SK-N-SH (cell line): ENCODE results near the gene SRXN1. TPM values are rescaled to one million over a fixed set of nuclear protein-coding genes. Genes with fewer than 3 reads are reported as not detected.

ENCODE experiments used
- CTCF ChIA-PET: fragments of 300-600, 350-600 bp; formaldehyde crosslinking; extraction: SDS; loops from one replicate; lab custom pipeline; 2021; lab: Yijun Ruan, JAX
- POLR2A ChIA-PET: fragments of 350-600 bp; sonication (Branson Sonifier 250); formaldehyde crosslinking; extraction: SDS; loops from one replicate; lab custom pipeline; 2020; ENCODE audit warnings: antibody characterized with exemption, inconsistent platforms; lab: Yijun Ruan, JAX
- DNase-seq: peaks from one replicate; pipeline ENCODE4 v3.0.0; 2012
- H2AFZ ChIP-seq: fragments of 200-600 bp; sonication (generic); 2 replicates; pipeline ENCODE4 v1.8.1; 2016; ENCODE audit warnings: antibody characterized with exemption, mild to moderate bottlenecking, low read depth
- H3F3A ChIP-seq: fragments of 200-600 bp; sonication (generic); replicated peaks from 2 replicates; pipeline ENCODE3; 2016; ENCODE audit warnings: antibody characterized with exemption, mild to moderate bottlenecking; ENCODE audit not compliant: insufficient read depth
- H3K27ac ChIP-seq, 2 experiments: fragments of 200-500 bp in 1 of 2; fragments of 200-600 bp in 1 of 2; sonication (Bioruptor generic) in 1 of 2; sonication (generic), shearing (Covaris generic) in 1 of 2; 2 replicates each; pipeline versions ENCODE4 v1.5.1 to v1.6.1; 2014 to 2016; ENCODE audit warnings: low read depth in 2 of 2, inconsistent platforms in 1 of 2, low read length in 1 of 2, mild to moderate bottlenecking in 1 of 2, mixed read lengths in 1 of 2
- H3K27me3 ChIP-seq: fragments of 200-600 bp; sonication (generic), shearing (Covaris generic); 2 replicates; pipeline ENCODE4 v1.6.1; 2016; ENCODE audit warnings: mixed run types; ENCODE audit not compliant: insufficient read depth
- H3K36me3 ChIP-seq, 2 experiments: fragments of 200-500 bp in 1 of 2; fragments of 200-600 bp in 1 of 2; sonication (Bioruptor generic) in 1 of 2; sonication (generic) in 1 of 2; replicated peaks in 1 of 2; 2 replicates each; pipeline versions ENCODE3 to v1.5.1; 2014 to 2016; ENCODE audit warnings: low read length in 1 of 2, mild to moderate bottlenecking in 1 of 2; ENCODE audit not compliant: insufficient read depth in 2 of 2, control insufficient read depth in 1 of 2
- H3K4me1 ChIP-seq, 2 experiments: fragments of 200-500 bp in 1 of 2; fragments of 200-600 bp in 1 of 2; sonication (Bioruptor generic) in 1 of 2; sonication (generic), shearing (Covaris generic) in 1 of 2; 2 replicates each; pipeline versions ENCODE4 v1.5.1 to v1.6.1; 2014 to 2016; ENCODE audit warnings: low read depth in 1 of 2, low read length in 1 of 2, mixed run types in 1 of 2; ENCODE audit not compliant: insufficient read depth in 2 of 2, control insufficient read depth in 1 of 2
- H3K4me2 ChIP-seq: fragments of 200-600 bp; sonication (generic), shearing (Covaris generic); 2 replicates; pipeline ENCODE4 v1.6.1; 2017; ENCODE audit warnings: mixed run types
- H3K4me3 ChIP-seq, 2 experiments: fragments of 200-500 bp in 1 of 2; fragments of 200-600 bp in 1 of 2; sonication (Bioruptor generic) in 1 of 2; sonication (generic), shearing (Covaris generic) in 1 of 2; 2 replicates each; pipeline versions ENCODE4 v1.5.1 to v1.8.1; 2014 to 2016; ENCODE audit warnings: low read depth in 2 of 2, inconsistent platforms in 1 of 2, low read length in 1 of 2, mild to moderate bottlenecking in 1 of 2, mixed read lengths in 1 of 2, moderate library complexity in 1 of 2
- H3K79me2 ChIP-seq: fragments of 200-600 bp; sonication (generic); 2 replicates; pipeline ENCODE4 v1.8.1; 2017; ENCODE audit warnings: mild to moderate bottlenecking; ENCODE audit not compliant: insufficient read depth
- H3K9ac ChIP-seq: fragments of 200-600 bp; sonication (generic); 2 replicates; pipeline ENCODE4 v1.6.1; 2017; ENCODE audit warnings: mixed run types
- H3K9me2 ChIP-seq: fragments of 200-600 bp; sonication (generic); 2 replicates; pipeline ENCODE4 v1.6.1; 2017; ENCODE audit warnings: mixed run types
- H3K9me3 ChIP-seq: fragments of 200-600 bp; sonication (generic); 2 replicates; pipeline ENCODE4 v1.6.1; 2017; ENCODE audit warnings: mixed run types, mild to moderate bottlenecking, moderate library complexity
- H4K20me1 ChIP-seq: fragments of 200-600 bp; sonication (generic); 2 replicates; pipeline ENCODE4 v1.6.1; 2017; ENCODE audit warnings: mild to moderate bottlenecking, mixed run types; ENCODE audit not compliant: insufficient read depth
- FOXM1 ChIP-seq: IDR thresholded peaks from 2 replicates; pipeline ENCODE4 v1.4.0; 2012; ENCODE audit warnings: low read depth, mild to moderate bottlenecking
- GABPA ChIP-seq: IDR thresholded peaks from 2 replicates; pipeline ENCODE4 v1.4.0; 2012; ENCODE audit warnings: low read depth, mild to moderate bottlenecking
- GATA2 ChIP-seq: sonication (generic); formaldehyde crosslinking; IDR thresholded peaks from 2 replicates; pipeline ENCODE4 v1.5.0; 2020; ENCODE audit warnings: mild to moderate bottlenecking, missing genetic modification reagents
- JUND ChIP-seq: IDR thresholded peaks from 2 replicates; pipeline ENCODE4 v1.4.0; 2012
- MEF2A ChIP-seq: IDR thresholded peaks from 2 replicates; pipeline ENCODE4 v1.4.0; 2012; ENCODE audit warnings: low read depth, borderline replicate concordance
- MXI1 ChIP-seq: IDR thresholded peaks from 2 replicates; pipeline ENCODE4 v1.6.1; 2012; ENCODE audit warnings: mild to moderate bottlenecking, low read depth, low read length, improper control_type of control experiment
- NFIC ChIP-seq: IDR thresholded peaks from 2 replicates; pipeline ENCODE4 v1.4.0; 2012; ENCODE audit warnings: borderline replicate concordance
- RAD21 ChIP-seq: IDR thresholded peaks from 2 replicates; pipeline ENCODE4 v1.6.1; 2012; ENCODE audit warnings: mild to moderate bottlenecking, low read length
- RCOR1 ChIP-seq: fragments of 150-350 bp; IDR thresholded peaks from 2 replicates; pipeline ENCODE4 v1.6.1; 2017; ENCODE audit warnings: antibody characterized with exemption, low read length
- RFX5 ChIP-seq: IDR thresholded peaks from 2 replicates; pipeline ENCODE4 v1.6.1; 2012; ENCODE audit warnings: mild to moderate bottlenecking, improper control_type of control experiment, low read length
- SMC3 ChIP-seq: IDR thresholded peaks from 2 replicates; pipeline ENCODE4 v1.6.1; 2012; ENCODE audit warnings: low read depth, low read length, improper control_type of control experiment
- TEAD4 ChIP-seq: IDR thresholded peaks from 2 replicates; pipeline ENCODE4 v1.4.0; 2012; ENCODE audit warnings: mild to moderate bottlenecking, borderline replicate concordance; ENCODE audit not compliant: insufficient read depth
- YY1 ChIP-seq: IDR thresholded peaks from 2 replicates; pipeline ENCODE4 v1.4.0; 2012; ENCODE audit warnings: low read depth, mild to moderate bottlenecking
- WGBS: methylation state at CpG from one replicate; pipeline ENCODE4 v1.1.6; 2017; ENCODE audit warnings: low lambda C conversion rate; 5-methylcytosine and 5-hydroxymethylcytosine counted together
- polyA plus RNA-seq, 3 experiments: library from polyadenylated mRNA; depleted of rRNA; stranded (reverse); fragments of >200 nt; gene quantifications; 2 replicates each; pipeline ENCODE4 v1.2.3, GENCODE V29; 2012
- TF ChIP-seq, protein P1 (sequence below): IDR thresholded peaks from 2 replicates; pipeline ENCODE4 v1.4.0; 2012; ENCODE audit warnings: low read depth
- TF ChIP-seq, protein P2 (sequence below): IDR thresholded peaks from 2 replicates; pipeline ENCODE4 v1.4.0; 2012; ENCODE audit warnings: low read depth, borderline replicate concordance
- TF ChIP-seq, protein P3 (sequence below): IDR thresholded peaks from 2 replicates; pipeline ENCODE4 v1.6.1; 2012; ENCODE audit warnings: mild to moderate bottlenecking, low read depth, low read length, moderate library complexity

The SRXN1 gene
- polyA plus RNA-seq, 1 of the 3 experiments (the other 2 are of a cell fraction): 26.2 TPM

DNA sequence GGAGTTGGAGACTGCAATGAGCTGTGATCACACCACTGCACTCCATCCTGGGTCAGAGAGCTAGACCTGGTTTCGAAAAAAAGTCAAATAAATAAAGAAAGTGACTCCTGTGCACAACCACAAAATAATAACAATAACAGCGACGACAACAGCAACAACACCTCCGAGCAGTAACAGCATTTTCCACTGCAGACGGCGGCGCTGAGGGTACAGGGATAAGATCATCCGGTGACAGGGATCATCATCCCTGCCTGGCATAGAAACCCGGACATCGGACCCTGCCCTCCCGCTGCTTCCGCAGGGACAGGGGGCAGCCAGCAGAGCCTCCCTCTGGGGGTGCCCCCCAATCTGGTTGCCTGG, 11.5 kb downstream of the SRXN1 start:
- Histone ChIP-seq H3K9me2 (no peaks in the 10 kb centered on the region), H3K4me1 (peaks cover 0 to 3% of the 10 kb centered on the region in 2 experiments; a peak in 1 of 4 replicates), H3K27me3 (no peaks in the 10 kb centered on the region), H3K4me2 (no peak overlapping the region), H3K9me3 (no peaks in the 10 kb centered on the region), H3F3A (peaks cover 15% of the 10 kb centered on the region), H3K79me2 (no peaks in the 10 kb centered on the region), H4K20me1 (peaks cover 8% of the 10 kb centered on the region; the same call in 1 of the 2 replicates), H2AFZ (no peak overlapping the region), H3K27ac (no peak overlapping the region), H3K9ac (no peak overlapping the region)
- peak; percentile 88 for DNase-seq
- ChIA-PET POLR2A (no interaction called here), CTCF (interaction anchor here (0.6 to 2.4 kb wide), 3 partner anchors 16 to 98 kb away, joined by 3 to 6 read pairs (median 6); no protein-coding TSS in a partner anchor)
- WGBS: 17% methylated on average over 7 of the region's 12 CpGs
- TF ChIP-seq GATA2: 0 out of 2 replicates have a peak, but pooled peaks have one; percentile 9
- TF ChIP-seq, protein P1, sequence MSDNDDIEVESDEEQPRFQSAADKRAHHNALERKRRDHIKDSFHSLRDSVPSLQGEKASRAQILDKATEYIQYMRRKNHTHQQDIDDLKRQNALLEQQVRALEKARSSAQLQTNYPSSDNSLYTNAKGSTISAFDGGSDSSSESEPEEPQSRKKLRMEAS: no peak
- TF ChIP-seq, all 33 proteins: peak for 1
- Histone ChIP-seq H3K4me3 (no peak overlapping the region), H3K36me3 (peaks cover 0 to 2% of the 10 kb centered on the region in 2 experiments)

DNA sequence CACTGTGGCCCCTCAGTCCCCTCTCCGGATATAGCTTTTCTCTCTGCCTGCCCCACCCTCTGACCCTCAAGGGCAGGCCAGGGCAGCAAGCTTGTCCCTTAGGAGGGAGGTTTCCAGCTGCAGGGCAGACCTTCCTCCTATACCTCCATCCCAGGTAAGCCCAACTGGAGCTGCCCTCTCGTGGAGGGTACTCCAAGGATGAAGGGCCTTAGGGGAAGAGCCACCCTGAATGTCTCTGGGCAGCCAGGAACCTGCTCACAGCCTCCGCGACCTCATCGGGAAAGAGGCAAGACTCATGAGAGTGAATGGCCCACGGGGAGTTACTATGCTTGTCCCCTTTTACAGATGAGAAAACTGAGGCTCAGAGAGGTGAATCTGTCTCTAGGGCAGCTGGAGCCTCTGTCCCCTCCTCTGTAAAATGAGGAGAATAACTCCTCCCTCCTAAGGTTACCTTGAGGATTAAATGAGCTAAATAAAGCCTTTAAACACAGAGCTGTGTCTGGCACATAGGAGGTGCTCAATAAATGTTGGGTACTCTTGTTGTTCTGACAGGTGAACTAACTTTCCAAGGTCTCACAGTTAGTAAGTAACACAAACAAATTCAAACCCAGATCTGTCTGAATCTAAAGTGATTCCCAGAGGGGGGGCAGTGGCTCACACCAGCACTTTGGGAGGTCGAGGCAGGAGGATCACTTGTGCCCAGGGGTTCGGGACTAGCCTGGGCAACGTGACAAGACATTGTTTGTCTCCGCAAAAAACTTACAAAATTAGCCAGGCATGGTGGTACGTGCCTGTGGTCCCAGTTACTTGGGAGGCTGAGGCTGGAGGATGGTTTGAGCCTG, 12.1 kb downstream of the SRXN1 start:
- peaks cover 13% of the 10 kb centered on the region for H3F3A ChIP-seq
- POLR2A ChIA-PET: no interaction called here
- no peak overlapping the region for H3K27ac ChIP-seq
- no peak overlapping the region for H3K9ac ChIP-seq
- no peaks in the 10 kb centered on the region for H3K79me2 ChIP-seq
- H3K9me2 ChIP-seq: no peaks in the 10 kb centered on the region
- no peaks in the 10 kb centered on the region for H3K9me3 ChIP-seq
- no peaks in the 10 kb centered on the region for H3K27me3 ChIP-seq
- H3K36me3 ChIP-seq: no peaks in the 10 kb centered on the region
- no peak for DNase-seq
- no peak overlapping the region for H3K4me3 ChIP-seq
- 48% methylated on average over 10 of the region's 11 CpGs for WGBS
- H4K20me1 ChIP-seq: peaks cover 4% of the 10 kb centered on the region; the same call in 1 of the 2 replicates
- TF ChIP-seq RCOR1: no peak
- no peak for TF ChIP-seq RFX5
- TF ChIP-seq, protein P2, sequence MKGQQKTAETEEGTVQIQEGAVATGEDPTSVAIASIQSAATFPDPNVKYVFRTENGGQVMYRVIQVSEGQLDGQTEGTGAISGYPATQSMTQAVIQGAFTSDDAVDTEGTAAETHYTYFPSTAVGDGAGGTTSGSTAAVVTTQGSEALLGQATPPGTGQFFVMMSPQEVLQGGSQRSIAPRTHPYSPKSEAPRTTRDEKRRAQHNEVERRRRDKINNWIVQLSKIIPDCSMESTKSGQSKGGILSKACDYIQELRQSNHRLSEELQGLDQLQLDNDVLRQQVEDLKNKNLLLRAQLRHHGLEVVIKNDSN: no peak
- no peak for TF ChIP-seq YY1
- TF ChIP-seq NFIC: no peak
- TF ChIP-seq SMC3: no peak
- TF ChIP-seq, all 33 proteins: peak for 0
- CTCF ChIA-PET: interaction anchor here (0.6 to 2.4 kb wide), 6 partner anchors 15 to 98 kb away, joined by 3 to 6 read pairs (median 4); no protein-coding TSS in a partner anchor
- H2AFZ ChIP-seq: no peak overlapping the region
- H3K4me2 ChIP-seq: no peak overlapping the region
- H3K4me1 ChIP-seq: peaks cover 0 to 3% of the 10 kb centered on the region in 2 experiments; a peak in 1 of 4 replicates

DNA sequence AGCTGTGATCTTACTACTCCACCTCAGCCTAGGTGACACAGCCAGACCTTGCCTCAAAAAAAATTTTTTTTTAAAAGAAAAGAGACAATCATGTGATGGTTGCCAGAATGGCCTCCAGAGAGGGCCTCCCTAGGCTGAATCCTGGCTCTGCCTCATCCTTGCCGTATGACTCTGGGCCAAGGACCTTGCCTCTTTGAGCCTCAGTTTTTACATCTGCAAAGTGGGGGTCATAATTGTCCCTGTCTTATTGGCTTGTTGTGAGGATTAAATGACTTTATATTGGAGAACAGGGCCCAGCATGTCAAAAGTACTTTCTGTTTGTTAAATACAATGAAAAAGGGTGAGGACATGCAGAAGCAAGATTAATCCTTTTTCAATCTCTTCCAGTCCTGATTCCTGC, 14.4 kb downstream of the SRXN1 start:
- Histone ChIP-seq H3K4me1 (peaks cover 0 to 7% of the 10 kb centered on the region in 2 experiments; a peak in 1 of 4 replicates), H3K27me3 (no peaks in the 10 kb centered on the region; the same call in 1 of the 2 replicates), H2AFZ (no peak overlapping the region), H3K9me3 (no peaks in the 10 kb centered on the region), H3K4me3 (no peak overlapping the region), H3K4me2 (no peak overlapping the region), H3F3A (peaks cover 7% of the 10 kb centered on the region), H4K20me1 (no peaks in the 10 kb centered on the region), H3K36me3 (no peaks in the 10 kb centered on the region), H3K79me2 (no peaks in the 10 kb centered on the region), H3K27ac (no peak overlapping the region), H3K9ac (no peak overlapping the region), H3K9me2 (no peaks in the 10 kb centered on the region)
- whole genome bisulfite sequencing: 100% methylated on average over 1 of the region's 1 CpG
- DNase-seq: no peak
- ChIA-PET POLR2A (no interaction called here), CTCF (interaction anchor here (0.6 to 1.8 kb wide), 4 partner anchors 15 to 204 kb away, joined by 3 to 5 read pairs (median 3); no protein-coding TSS in a partner anchor)
- TF ChIP-seq GABPA (no peak), MEF2A (no peak), RFX5 (no peak), FOXM1 (no peak), MXI1 (no peak), SMC3 (no peak), NFIC (no peak), RAD21 (no peak), JUND (no peak), TEAD4 (no peak), YY1 (no peak)
- TF ChIP-seq, protein P1: no peak
- TF ChIP-seq, protein P3, sequence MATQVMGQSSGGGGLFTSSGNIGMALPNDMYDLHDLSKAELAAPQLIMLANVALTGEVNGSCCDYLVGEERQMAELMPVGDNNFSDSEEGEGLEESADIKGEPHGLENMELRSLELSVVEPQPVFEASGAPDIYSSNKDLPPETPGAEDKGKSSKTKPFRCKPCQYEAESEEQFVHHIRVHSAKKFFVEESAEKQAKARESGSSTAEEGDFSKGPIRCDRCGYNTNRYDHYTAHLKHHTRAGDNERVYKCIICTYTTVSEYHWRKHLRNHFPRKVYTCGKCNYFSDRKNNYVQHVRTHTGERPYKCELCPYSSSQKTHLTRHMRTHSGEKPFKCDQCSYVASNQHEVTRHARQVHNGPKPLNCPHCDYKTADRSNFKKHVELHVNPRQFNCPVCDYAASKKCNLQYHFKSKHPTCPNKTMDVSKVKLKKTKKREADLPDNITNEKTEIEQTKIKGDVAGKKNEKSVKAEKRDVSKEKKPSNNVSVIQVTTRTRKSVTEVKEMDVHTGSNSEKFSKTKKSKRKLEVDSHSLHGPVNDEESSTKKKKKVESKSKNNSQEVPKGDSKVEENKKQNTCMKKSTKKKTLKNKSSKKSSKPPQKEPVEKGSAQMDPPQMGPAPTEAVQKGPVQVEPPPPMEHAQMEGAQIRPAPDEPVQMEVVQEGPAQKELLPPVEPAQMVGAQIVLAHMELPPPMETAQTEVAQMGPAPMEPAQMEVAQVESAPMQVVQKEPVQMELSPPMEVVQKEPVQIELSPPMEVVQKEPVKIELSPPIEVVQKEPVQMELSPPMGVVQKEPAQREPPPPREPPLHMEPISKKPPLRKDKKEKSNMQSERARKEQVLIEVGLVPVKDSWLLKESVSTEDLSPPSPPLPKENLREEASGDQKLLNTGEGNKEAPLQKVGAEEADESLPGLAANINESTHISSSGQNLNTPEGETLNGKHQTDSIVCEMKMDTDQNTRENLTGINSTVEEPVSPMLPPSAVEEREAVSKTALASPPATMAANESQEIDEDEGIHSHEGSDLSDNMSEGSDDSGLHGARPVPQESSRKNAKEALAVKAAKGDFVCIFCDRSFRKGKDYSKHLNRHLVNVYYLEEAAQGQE: no peak
